Measurements from ENCODE around the gene APAF1.
"Not testable (repeated sequence)": the region's sequence is repeated elsewhere in the genome, so short reads cannot be mapped to it uniquely, and the experiment has no call there.

Gene APAF1, protein sequence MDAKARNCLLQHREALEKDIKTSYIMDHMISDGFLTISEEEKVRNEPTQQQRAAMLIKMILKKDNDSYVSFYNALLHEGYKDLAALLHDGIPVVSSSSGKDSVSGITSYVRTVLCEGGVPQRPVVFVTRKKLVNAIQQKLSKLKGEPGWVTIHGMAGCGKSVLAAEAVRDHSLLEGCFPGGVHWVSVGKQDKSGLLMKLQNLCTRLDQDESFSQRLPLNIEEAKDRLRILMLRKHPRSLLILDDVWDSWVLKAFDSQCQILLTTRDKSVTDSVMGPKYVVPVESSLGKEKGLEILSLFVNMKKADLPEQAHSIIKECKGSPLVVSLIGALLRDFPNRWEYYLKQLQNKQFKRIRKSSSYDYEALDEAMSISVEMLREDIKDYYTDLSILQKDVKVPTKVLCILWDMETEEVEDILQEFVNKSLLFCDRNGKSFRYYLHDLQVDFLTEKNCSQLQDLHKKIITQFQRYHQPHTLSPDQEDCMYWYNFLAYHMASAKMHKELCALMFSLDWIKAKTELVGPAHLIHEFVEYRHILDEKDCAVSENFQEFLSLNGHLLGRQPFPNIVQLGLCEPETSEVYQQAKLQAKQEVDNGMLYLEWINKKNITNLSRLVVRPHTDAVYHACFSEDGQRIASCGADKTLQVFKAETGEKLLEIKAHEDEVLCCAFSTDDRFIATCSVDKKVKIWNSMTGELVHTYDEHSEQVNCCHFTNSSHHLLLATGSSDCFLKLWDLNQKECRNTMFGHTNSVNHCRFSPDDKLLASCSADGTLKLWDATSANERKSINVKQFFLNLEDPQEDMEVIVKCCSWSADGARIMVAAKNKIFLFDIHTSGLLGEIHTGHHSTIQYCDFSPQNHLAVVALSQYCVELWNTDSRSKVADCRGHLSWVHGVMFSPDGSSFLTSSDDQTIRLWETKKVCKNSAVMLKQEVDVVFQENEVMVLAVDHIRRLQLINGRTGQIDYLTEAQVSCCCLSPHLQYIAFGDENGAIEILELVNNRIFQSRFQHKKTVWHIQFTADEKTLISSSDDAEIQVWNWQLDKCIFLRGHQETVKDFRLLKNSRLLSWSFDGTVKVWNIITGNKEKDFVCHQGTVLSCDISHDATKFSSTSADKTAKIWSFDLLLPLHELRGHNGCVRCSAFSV (N-terminal part only)

GRCh38 chr12:98644712-98645571 is at the start of gene APAF1, which contains the start of gene IKBIP:
TSS of gene APAF1 (plus strand) at chr12:98645290. CDS start at chr12:98648360, 3,070 bp downstream.
TSS of gene IKBIP (minus strand) at chr12:98644788. CDS start at chr12:98644701, 87 bp downstream.
- DNase-seq = peak; percentile 100

GRCh38 chr12:98597313-98597712 is 47.8 kb upstream of the APAF1 start:
- DNase-seq = not testable (repeated sequence)

DNA sequence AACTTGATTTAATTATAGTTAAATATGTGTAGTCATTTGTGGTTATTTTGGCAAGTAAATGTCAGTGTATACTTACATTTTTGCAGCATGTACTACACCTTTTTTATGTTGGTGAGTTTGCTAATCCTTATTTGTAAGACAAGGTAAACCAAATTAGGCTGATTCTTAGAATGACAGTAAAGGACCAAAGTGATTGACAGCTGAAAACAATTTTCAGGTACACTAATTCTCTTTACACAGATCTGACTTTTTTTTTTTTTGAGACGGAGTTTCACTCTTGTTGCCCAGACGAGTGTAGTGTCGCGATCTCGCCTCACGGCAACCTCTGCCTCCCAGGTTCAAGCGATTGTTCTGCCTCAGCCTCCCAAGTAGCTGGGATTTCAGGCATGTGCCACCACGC is 43.2 kb upstream of the APAF1 start:
- DNase-seq = no peak

- DNase-seq = no peak
These were observed 38.6 kb upstream of the APAF1 start for GRCh38 chr12:98606359-98606988.

GRCh38 chr12:98610596-98610995 is 34.5 kb upstream of the APAF1 start:
- no peak for DNase-seq

DNA sequence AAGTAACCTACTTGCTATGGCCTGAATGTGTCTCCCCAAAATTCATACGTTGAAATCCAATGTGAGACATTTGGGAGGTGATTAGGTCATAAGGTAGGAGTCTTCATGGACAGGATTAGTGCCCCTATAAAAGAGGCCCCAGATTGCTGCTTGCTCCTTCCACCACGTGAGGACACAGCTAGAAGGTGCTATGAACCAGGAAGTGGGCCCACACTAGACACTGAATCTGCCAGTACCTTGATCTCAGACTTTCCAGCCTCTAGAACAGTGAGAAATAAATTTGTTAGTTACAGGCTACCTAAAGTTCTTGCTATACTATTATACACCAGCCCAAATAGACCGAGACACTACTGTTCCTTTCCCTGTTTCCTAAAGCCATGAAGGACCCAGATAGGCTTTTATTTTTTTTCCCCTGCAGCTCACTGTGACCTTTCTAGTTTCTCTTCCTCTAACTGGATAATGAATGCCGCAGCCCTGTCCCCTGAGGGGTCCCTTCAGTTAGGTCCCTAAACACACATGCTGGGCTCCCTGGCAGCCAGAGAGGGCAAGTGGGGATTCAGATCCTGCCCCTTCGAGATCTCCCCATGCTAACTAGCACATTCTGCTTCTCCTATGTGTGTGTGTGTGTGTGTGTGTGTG is 32.3 kb upstream of the APAF1 start:
- DNase-seq = no peak

DNA sequence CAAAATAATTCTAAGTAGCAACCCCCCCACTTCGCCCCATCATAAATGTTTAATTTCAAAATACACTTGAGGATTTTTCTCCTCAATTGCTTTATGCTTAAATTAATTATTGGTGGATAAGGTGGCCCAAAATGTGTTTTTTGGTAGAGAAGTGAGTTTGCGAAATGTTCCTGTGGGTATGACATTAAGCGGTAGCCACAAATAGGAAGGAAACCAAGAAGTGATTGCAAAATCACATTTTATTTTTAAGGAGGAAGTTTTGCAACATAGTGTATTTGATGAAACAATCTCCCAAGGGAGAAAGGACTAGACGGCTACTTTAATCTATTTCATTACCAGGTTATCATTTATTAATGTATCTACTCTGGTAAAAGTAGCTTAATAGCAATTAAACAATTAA is 26.1 kb upstream of the APAF1 start:
- DNase-seq = no peak

DNA sequence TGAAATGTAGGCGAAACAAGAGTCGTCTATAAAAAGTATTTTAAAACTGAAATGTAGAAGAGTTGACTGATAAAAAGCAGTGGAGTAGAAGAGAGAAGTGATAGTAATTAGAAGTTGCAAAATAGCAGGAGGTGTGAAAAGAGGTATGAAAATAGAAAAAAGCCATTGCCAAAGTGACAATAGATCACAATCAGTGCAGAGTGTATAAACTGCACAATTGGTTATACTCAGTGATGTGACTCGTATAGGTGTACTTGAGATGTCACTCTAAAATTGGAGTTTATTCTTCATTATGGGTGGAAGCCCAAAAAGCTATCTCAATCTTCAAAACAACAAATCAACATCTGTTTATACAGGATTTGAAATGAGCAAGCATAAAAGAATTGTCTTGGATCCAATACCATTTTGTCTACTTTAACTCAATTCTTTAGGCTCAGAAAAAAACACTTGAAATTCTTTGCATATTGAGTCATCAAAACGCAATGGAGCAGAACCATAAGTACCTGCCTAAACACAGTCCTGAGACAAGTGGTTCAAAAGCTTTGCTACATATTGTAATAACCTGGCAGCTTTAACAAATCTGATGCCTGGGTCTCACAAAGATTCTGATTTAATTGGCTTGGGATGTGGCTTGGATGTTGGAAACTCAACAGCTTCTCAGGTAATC is 9.3 kb upstream of the APAF1 start:
- DNase-seq = no peak

DNA sequence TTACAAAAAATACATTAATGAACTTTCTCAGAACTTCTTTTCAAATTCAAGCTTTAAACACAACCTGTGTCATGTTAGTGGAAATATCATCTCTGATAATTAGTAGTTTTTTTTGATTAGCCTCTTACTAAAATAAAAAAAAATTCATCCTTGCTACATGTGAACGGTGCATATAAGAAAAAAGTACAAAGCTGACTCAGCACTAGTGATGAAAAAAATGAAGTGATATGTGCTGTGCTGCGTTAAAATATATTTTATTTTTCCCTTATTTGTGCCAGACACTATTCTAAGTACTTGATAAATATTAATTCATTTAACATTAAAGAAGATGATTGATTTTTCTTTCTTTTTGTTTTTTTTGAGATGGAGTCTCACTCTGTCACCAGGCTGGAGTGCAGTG is 8.0 kb upstream of the APAF1 start:
- DNase-seq = no peak

DNA sequence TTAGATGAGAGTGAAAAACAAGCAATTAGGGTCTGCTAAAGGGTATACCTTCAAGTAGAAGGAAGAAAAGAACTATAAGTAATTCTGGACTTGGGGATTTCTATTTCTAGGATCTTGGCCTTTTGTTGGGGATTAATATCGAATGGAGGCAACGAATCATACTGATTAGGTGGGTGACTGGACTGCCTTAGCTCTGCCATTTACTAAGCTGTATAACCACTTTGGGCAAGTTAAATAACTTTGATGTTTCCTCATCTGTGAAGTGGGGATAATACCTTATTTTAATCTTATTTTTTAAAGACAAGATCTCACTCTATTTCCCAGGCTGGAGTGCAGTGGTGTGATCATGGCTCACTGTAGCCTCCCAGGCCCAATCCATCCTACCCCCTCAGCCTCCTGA is 7.1 kb upstream of the APAF1 start:
- no peak for DNase-seq

DNA sequence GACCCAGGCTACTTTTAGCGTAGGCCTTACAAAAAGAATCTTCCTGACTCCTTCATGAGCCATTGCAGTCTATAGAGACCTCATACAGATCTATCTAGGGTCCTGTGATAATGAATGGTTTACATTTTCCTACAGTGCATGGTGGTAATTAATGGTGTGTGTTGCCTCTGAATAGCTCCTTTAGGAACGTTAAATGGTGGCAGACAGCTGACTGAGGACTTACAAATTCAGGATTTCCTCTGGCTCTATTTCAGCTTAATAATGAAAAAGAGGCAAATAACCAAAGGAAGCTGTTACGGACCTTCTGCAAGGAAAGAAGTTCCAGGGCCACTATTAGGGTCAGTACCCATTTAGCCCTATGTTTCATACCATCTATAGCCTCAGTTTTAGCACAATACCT is 5.6 kb upstream of the APAF1 start:
- no peak for DNase-seq

DNA sequence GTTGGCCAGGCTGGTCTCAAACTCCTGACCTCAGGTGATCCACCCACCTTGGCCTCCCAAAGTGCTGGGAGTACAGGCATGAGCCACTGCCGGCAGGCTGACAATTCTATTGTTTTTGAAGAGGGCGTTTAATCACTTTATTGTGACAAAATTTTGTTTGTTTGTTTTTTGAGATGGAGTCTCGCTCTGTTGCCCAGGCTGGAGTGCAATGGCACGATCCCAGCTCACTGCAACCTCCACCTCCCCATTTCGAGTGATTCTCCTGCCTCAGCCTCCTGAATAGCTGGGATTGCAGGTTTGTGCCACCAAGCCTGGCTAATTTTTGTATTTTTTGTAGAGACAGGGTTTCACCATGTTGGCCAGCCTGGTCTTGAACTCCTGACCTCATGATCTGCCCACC is 2.3 kb upstream of the APAF1 start:
- DNase-seq = not testable (repeated sequence)

GRCh38 chr12:98644433-98644711 is 718 bp upstream of the APAF1 start:
- peak; percentile 92 for DNase-seq

DNA sequence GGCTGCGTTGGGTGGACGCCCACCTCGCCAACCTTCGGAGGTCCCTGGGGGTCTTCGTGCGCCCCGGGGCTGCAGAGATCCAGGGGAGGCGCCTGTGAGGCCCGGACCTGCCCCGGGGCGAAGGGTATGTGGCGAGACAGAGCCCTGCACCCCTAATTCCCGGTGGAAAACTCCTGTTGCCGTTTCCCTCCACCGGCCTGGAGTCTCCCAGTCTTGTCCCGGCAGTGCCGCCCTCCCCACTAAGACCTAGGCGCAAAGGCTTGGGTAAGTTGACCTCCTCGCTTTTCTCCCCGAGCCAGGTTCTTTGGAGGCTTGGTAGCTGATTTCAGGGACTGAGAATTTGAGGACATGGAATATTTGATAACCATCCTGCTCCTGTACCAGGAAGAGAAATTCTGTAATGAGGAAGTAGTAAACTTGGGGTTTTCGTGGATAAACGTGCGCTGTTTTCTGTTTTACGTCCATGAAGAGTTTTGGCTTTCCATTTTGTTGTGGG is 530 bp downstream of the APAF1 start:
- peak; percentile 72 for DNase-seq

DNA sequence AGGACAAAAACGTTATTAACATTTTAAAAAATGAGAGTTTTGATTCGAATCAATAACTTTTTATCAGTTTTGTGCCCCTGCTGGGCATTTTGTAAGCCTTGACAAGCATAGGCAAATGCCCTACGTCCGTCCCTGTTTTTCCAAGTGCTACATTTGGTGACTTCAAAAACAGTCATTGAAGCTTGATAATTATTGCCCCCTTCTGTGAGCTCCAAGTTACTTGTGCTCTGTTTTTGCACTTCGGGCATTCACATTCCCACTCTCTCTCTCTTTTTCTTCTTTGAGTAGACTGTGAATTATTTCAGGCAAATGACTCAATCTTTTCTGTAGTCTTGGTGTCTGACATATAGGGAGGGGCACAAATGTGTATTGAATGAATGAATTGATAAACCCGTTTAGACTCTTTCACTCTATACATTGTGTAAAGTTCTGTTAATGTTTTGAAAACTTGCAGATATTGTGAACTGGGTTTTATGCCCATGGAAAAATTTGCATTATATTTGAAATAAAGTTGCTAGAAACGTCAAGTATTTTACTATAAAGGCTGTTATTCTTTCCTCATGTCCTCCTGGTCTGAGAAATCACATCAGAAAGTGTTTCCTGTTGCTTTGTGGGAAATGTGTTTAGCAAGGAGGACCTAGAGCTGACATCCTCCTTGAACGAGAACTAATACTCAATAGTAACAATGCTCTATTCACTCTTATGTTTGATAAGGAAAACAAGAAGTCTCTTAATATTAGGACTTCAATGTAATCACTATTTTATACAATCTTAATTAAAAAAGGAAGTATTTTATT is 1.4 kb downstream of the APAF1 start:
- no peak for DNase-seq

DNA sequence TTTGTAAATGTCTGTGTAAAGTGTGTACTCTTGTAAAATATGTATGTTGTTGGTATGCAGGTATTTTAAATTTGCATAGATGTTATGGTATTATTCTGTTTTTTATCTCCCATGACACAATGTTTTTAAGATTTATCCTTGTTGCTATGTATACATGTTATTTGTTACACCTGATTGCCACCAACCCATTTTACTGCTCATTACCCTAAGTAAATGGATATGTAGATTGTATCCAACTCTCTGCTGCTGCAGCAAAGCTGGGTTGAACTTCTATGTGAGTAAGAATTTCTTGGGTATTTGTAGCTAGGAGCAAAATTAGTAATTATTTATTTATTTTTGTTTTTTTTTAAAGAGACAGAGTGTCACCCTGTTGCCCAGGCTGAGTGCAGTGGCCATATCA is 6.2 kb downstream of the APAF1 start:
- no peak for DNase-seq

DNA sequence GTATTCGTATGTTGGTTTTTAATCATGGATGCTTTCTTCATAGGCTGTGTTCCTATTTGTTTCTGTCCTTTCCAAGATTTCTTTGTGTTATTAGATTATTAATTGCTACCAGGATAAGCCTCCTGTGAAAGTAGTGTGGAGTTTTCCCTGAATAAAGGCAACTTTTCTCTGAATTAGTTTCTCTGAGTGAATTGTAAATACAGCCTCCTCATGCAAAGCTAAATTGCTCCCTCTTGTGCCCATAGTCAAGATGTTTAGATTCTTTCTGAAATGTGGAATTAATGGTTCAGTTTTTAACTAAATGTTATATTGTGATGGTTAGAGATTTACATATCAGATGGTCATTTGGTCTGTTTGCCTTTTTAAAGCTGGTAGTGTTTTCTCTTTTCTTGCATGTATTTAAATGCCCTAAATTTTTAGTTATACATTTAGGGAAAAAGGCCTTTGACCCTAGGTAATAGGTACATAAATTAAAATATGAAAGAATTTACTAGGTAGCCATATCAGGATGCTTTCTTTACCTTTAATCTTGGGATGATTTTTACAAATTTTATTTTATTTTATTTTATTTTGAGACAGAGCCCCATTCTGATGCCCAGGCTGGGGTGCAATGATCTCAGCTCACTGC is 8.9 kb downstream of the APAF1 start:
- no peak for DNase-seq

- DNase-seq = no peak
These were observed 11.4 kb downstream of the APAF1 start for GRCh38 chr12:98656289-98657101.
